Measurements from ENCODE around the gene EXOC4. TPM values are rescaled to one million over a fixed set of nuclear protein-coding genes. Genes with fewer than 3 reads are reported as not detected.

The EXOC4 gene
- total and polyA plus RNA-seq, 2 of the 13 experiments (the other 11 are each of a cell fraction or from before 2014, with no cell fraction given), result 22.5 to 39.0 TPM

GRCh38 chr7:134089446-134089845 is 836.6 kb downstream of the EXOC4 start:
- no peak overlapping the region for H3K4me2 ChIP-seq (ENCODE audit: low read depth, low read length)
- ATAC-seq (no peak), FAIRE-seq (no peak), DNase-seq (ENCODE audit: low spot score) (no peak)
- no peak overlapping the region for H3K4me3 ChIP-seq (replicated peaks in 1 of 3; ENCODE audit: insufficient read depth in 1 of 3, low read depth in 2 of 3, low read length in 3 of 3)
- no peaks in the 10 kb centered on the region for H3K36me3 ChIP-seq (replicated peaks in 1 of 2; ENCODE audit: control insufficient read depth in 1 of 2, insufficient read depth in 2 of 2, low read length in 2 of 2)
- no peak overlapping the region for H3K9ac ChIP-seq (ENCODE audit: insufficient read depth, low read depth, low read length)
- no peak for TF ChIP-seq CBX1 (IDR thresholded peaks at IDR 0.05; ENCODE audit: low read depth)
- 0 out of 2 replicates have a peak, but pooled peaks have one; percentile 25 for TF ChIP-seq SETDB1 (CRISPR knock-in tag; IDR thresholded peaks at IDR 0.05; ENCODE audit: borderline replicate concordance)
- no peak for TF ChIP-seq ZNF639 (CRISPR knock-in tag; conservative IDR thresholded peaks at IDR 0.05)
- peak; percentile 77 for TF ChIP-seq ZFP36 (IDR thresholded peaks at IDR 0.05; ENCODE audit: borderline replicate concordance, low read depth, low read length, partially characterized antibody)
- TF ChIP-seq ZNF724P (CRISPR knock-in tag; IDR thresholded peaks at IDR 0.05; ENCODE audit: borderline replicate concordance), result peak; percentile 99
- TF ChIP-seq BHLHE40 (IDR thresholded peaks at IDR 0.05; ENCODE audit: low read length), result no peak
- peak; percentile 79 for TF ChIP-seq TOPORS (CRISPR knock-in tag; IDR thresholded peaks at IDR 0.05)
- H3K27me3 ChIP-seq (ENCODE audit: control insufficient read depth in 1 of 2, insufficient read depth in 2 of 2, low read length in 2 of 2), result no peaks in the 10 kb centered on the region
- CTCF ChIA-PET (ENCODE audit: low intra/inter-chr PET ratio, low total read pairs), result no interaction called here
- no peaks in the 10 kb centered on the region for H3K4me1 ChIP-seq (ENCODE audit: insufficient read depth, low read length)
- in situ Hi-C loops (cut with HindIII; ENCODE audit: extremely low pct_ligation_motif_present, low pct_unique_long_range_greater_than_20kb), result no loop called here
- 47% methylated on average over 4 of the region's 4 CpGs for WGBS (ENCODE audit: low lambda C conversion rate)
- intact Hi-C loops (cut with micrococcal nuclease; ENCODE audit: unreplicated experiment), result no loop called here
- no TSS peak for BruUV-seq (replicated peaks)
- no peak overlapping the region for H2AFZ ChIP-seq (ENCODE audit: low read length)
- no peaks in the 10 kb centered on the region for H4K20me1 ChIP-seq (ENCODE audit: insufficient read depth, low read length)
- peaks cover 60% of the 10 kb centered on the region for H3K9me3 ChIP-seq (ENCODE audit: low read length)
- POLR2A ChIA-PET, result no interaction called here
- no peaks in the 10 kb centered on the region for H3K79me2 ChIP-seq (ENCODE audit: insufficient read depth, low read length)
- no peak overlapping the region for H3K27ac ChIP-seq (ENCODE audit: extremely low read length, insufficient read depth, low read length)

GRCh38 chr7:134098072-134098471 is 845.2 kb downstream of the EXOC4 start:
- Histone ChIP-seq H3K4me1 (ENCODE audit: insufficient read depth, low read length) (no peaks in the 10 kb centered on the region), H3K4me2 (ENCODE audit: low read depth, low read length) (no peak overlapping the region), H3K36me3 (replicated peaks in 1 of 2; ENCODE audit: control insufficient read depth in 1 of 2, insufficient read depth in 2 of 2, low read length in 2 of 2) (no peaks in the 10 kb centered on the region), H3K4me3 (replicated peaks in 1 of 3; ENCODE audit: insufficient read depth in 1 of 3, low read depth in 2 of 3, low read length in 3 of 3) (no peak overlapping the region), H3K27ac (ENCODE audit: extremely low read length, insufficient read depth, low read length) (no peak overlapping the region), H3K9me3 (ENCODE audit: low read length) (peaks cover 3% of the 10 kb centered on the region; the same call in 1 of the 2 replicates), H3K79me2 (ENCODE audit: insufficient read depth, low read length) (no peaks in the 10 kb centered on the region), H3K9ac (ENCODE audit: insufficient read depth, low read depth, low read length) (no peak overlapping the region), H3K27me3 (ENCODE audit: control insufficient read depth in 1 of 2, insufficient read depth in 2 of 2, low read length in 2 of 2) (no peaks in the 10 kb centered on the region), H4K20me1 (ENCODE audit: insufficient read depth, low read length) (no peaks in the 10 kb centered on the region), H2AFZ (ENCODE audit: low read length) (no peak overlapping the region)
- ChIA-PET CTCF (ENCODE audit: low intra/inter-chr PET ratio, low total read pairs) (no interaction called here), POLR2A (no interaction called here)
- 16% methylated on average over 4 of the region's 4 CpGs for WGBS (ENCODE audit: low lambda C conversion rate)
- ATAC-seq (no peak), DNase-seq (ENCODE audit: low spot score) (no peak), FAIRE-seq (no peak)
- no TSS peak for BruUV-seq (replicated peaks)
- intact Hi-C loops (cut with micrococcal nuclease; ENCODE audit: unreplicated experiment), result no loop called here
- in situ Hi-C loops (cut with HindIII; ENCODE audit: extremely low pct_ligation_motif_present, low pct_unique_long_range_greater_than_20kb), result no loop called here
- TF ChIP-seq ZNF687 (CRISPR knock-in tag; IDR thresholded peaks at IDR 0.05) (no peak), HOXA5 (CRISPR knock-in tag; IDR thresholded peaks at IDR 0.05) (no peak), MYPOP (CRISPR knock-in tag; IDR thresholded peaks at IDR 0.05) (no peak), PHF21A (CRISPR knock-in tag; IDR thresholded peaks at IDR 0.05) (no peak), MYC (CRISPR knock-in tag; IDR thresholded peaks at IDR 0.05; ENCODE audit: borderline replicate concordance) (no peak), NR2C2 (CRISPR knock-in tag; IDR thresholded peaks at IDR 0.05; ENCODE audit: borderline replicate concordance) (no peak), ZNF644 (CRISPR knock-in tag; IDR thresholded peaks at IDR 0.05; ENCODE audit: low read depth) (no peak)

Measured in HepG2 (cell line).